ENCODE data around the gene GNB5. TPM values are rescaled to one million over a fixed set of nuclear protein-coding genes. Genes with fewer than 3 reads are reported as not detected.
"Not testable (repeated sequence)": the region's sequence is repeated elsewhere in the genome, so short reads cannot be mapped to it uniquely, and the experiment has no call there.

GNB5 gene
- total RNA-seq, 6 experiments from 2014 or later: 24.1 to 37.1 (median 33.0) TPM

GRCh38 chr15:52086011-52086786, 105.0 kb downstream of the GNB5 start:
- no peak for TF ChIP-seq CTCF (IDR thresholded peaks at IDR 0.05)
- Mint-ChIP-seq H3K4me3 (no peak overlapping the region), H3K27ac (no peak overlapping the region), H3K4me1 (ENCODE audit: low read depth) (peaks cover 5% of the 10 kb centered on the region; the same call in 1 of the 2 replicates), H3K27me3 (ENCODE audit: insufficient read depth) (no peaks in the 10 kb centered on the region; the same call in none of the 2 replicates), H3K9me3 (peaks cover 13% of the 10 kb centered on the region), H3K36me3 (ENCODE audit: low read depth) (peaks cover 13% of the 10 kb centered on the region)
- DNase-seq: no peak

GRCh38 chr15:52085299-52085698, 105.9 kb downstream of the GNB5 start:
- no peak overlapping the region for H3K4me3 Mint-ChIP-seq
- H3K27ac Mint-ChIP-seq: no peak overlapping the region
- no peaks in the 10 kb centered on the region; the same call in none of the 2 replicates for H3K27me3 Mint-ChIP-seq (ENCODE audit: insufficient read depth)
- no peak for DNase-seq
- no peak for TF ChIP-seq CTCF (IDR thresholded peaks at IDR 0.05)
- peaks cover 5% of the 10 kb centered on the region; the same call in 1 of the 2 replicates for H3K4me1 Mint-ChIP-seq (ENCODE audit: low read depth)
- peaks cover 9% of the 10 kb centered on the region for H3K9me3 Mint-ChIP-seq
- peaks cover 9% of the 10 kb centered on the region for H3K36me3 Mint-ChIP-seq (ENCODE audit: low read depth)

- Mint-ChIP-seq H3K9me3 (no peaks in the 10 kb centered on the region), H3K27ac (no peak overlapping the region), H3K27me3 (ENCODE audit: insufficient read depth) (no peaks in the 10 kb centered on the region; the same call in none of the 2 replicates), H3K36me3 (ENCODE audit: low read depth) (no peaks in the 10 kb centered on the region), H3K4me1 (ENCODE audit: low read depth) (peaks cover 16% of the 10 kb centered on the region), H3K4me3 (no peak overlapping the region)
- DNase-seq: no peak
- no peak for TF ChIP-seq CTCF (IDR thresholded peaks at IDR 0.05)
Observed at GRCh38 chr15:52083603-52084002, 107.6 kb downstream of the GNB5 start.

- not testable (repeated sequence) for DNase-seq; H3K9me3 Mint-ChIP-seq; H3K36me3 Mint-ChIP-seq (ENCODE audit: low read depth); H3K27me3 Mint-ChIP-seq (ENCODE audit: insufficient read depth); H3K27ac Mint-ChIP-seq; H3K4me3 Mint-ChIP-seq
- peaks cover 22% of the 10 kb centered on the region for H3K4me1 Mint-ChIP-seq (ENCODE audit: low read depth)
Observed at GRCh38 chr15:52083037-52083359, 108.2 kb downstream of the GNB5 start.

GRCh38 chr15:52082197-52083036, 108.8 kb downstream of the GNB5 start:
- Mint-ChIP-seq H3K9me3 (no peaks in the 10 kb centered on the region), H3K4me1 (ENCODE audit: low read depth) (peaks cover 28% of the 10 kb centered on the region), H3K36me3 (ENCODE audit: low read depth) (no peaks in the 10 kb centered on the region), H3K27me3 (ENCODE audit: insufficient read depth) (no peaks in the 10 kb centered on the region; the same call in none of the 2 replicates), H3K4me3 (no peak overlapping the region), H3K27ac (no peak overlapping the region)
- no peak for DNase-seq
- TF ChIP-seq CTCF (IDR thresholded peaks at IDR 0.05): no peak
